NT2/D1 (cell line): Measurements from ENCODE around the gene RAD52.

Experiments used
- SUZ12 ChIP-seq: IDR thresholded peaks from 2 replicates; pipeline ENCODE4 v1.6.1; 2011; ENCODE audit not compliant: insufficient read length, insufficient read depth; ENCODE audit errors: extremely low read depth
- YY1 ChIP-seq: IDR thresholded peaks from 2 replicates; pipeline ENCODE4 v1.6.1; 2011; ENCODE audit not compliant: insufficient read length, insufficient read depth
- ZNF274 ChIP-seq: IDR thresholded peaks from 2 replicates; pipeline ENCODE4 v1.6.1; 2011; ENCODE audit warnings: mild to moderate bottlenecking, low read depth, low read length

DNA sequence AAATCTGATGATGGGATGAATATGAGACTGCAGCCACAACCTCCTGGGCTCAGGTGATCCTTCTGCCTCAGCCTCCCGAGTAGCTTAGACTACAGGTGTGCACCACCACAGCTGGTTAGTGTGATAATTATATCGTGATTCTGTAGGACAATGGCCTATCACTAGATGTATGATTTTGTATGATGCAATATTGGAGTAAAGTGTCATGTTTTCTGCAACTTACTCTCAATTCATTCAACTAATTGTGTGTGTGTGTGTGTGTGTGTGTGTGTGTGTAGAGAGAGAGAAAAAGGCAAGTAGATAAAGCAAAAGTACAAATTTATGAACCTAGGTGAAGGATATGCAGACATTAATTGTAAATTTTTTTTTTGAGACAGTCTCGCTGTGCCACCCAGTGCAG, 10.7 kb downstream of the RAD52 start:
- TF ChIP-seq ZNF274 (no peak), SUZ12 (no peak), YY1 (no peak)
